ENCODE measurements around the gene TGFBR1.
"Not testable (repeated sequence)": the region's sequence is repeated elsewhere in the genome, so short reads cannot be mapped to it uniquely, and the experiment has no call there.

The TGFBR1 gene

GRCh38 chr9:99076030-99076429 is 28.9 kb upstream of the TGFBR1 start:
- DNase-seq (ENCODE audit: low spot score), result no peak

- DNase-seq (ENCODE audit: low spot score), result no peak
Observed at GRCh38 chr9:99076483-99077171, 28.3 kb upstream of the TGFBR1 start.

GRCh38 chr9:99078717-99079116 is 26.2 kb upstream of the TGFBR1 start:
- DNase-seq (ENCODE audit: low spot score), result no peak

- DNase-seq (ENCODE audit: low spot score), result no peak
Observed at GRCh38 chr9:99079542-99079941, 25.4 kb upstream of the TGFBR1 start.

GRCh38 chr9:99083051-99083450 is 21.9 kb upstream of the TGFBR1 start:
- DNase-seq (ENCODE audit: low spot score), result no peak

- DNase-seq (ENCODE audit: low spot score), result no peak
Observed at GRCh38 chr9:99085949-99086948, 18.7 kb upstream of the TGFBR1 start.

GRCh38 chr9:99087462-99087861 is 17.5 kb upstream of the TGFBR1 start:
- DNase-seq (ENCODE audit: low spot score), result no peak

- no peak for DNase-seq (ENCODE audit: low spot score)
Observed at GRCh38 chr9:99090336-99091130, 14.4 kb upstream of the TGFBR1 start.

- DNase-seq (ENCODE audit: low spot score), result no peak
Observed at GRCh38 chr9:99092643-99093491, 12.0 kb upstream of the TGFBR1 start.

- DNase-seq (ENCODE audit: low spot score), result no peak
Observed at GRCh38 chr9:99093492-99093791, 11.5 kb upstream of the TGFBR1 start.

GRCh38 chr9:99095565-99095964 is 9.3 kb upstream of the TGFBR1 start:
- DNase-seq (ENCODE audit: low spot score), result no peak

GRCh38 chr9:99096409-99096808 is 8.5 kb upstream of the TGFBR1 start:
- no peak for DNase-seq (ENCODE audit: low spot score)

- DNase-seq (ENCODE audit: low spot score), result not testable (repeated sequence)
Observed at GRCh38 chr9:99099806-99100585, 4.9 kb upstream of the TGFBR1 start.

- no peak for DNase-seq (ENCODE audit: low spot score)
Observed at GRCh38 chr9:99101271-99101670, 3.6 kb upstream of the TGFBR1 start.

- DNase-seq (ENCODE audit: low spot score), result no peak
Observed at GRCh38 chr9:99101812-99102211, 3.1 kb upstream of the TGFBR1 start.

- no peak for DNase-seq (ENCODE audit: low spot score)
Observed at GRCh38 chr9:99103054-99103895, 1.6 kb upstream of the TGFBR1 start.

- peak; percentile 49 for DNase-seq (ENCODE audit: low spot score)
Observed at GRCh38 chr9:99103901-99104458, 933 bp upstream of the TGFBR1 start.

- DNase-seq (ENCODE audit: low spot score), result peak; percentile 37
Observed at GRCh38 chr9:99105152-99106043, 485 bp downstream of the TGFBR1 start.

GRCh38 chr9:99106044-99106375 is 1.1 kb downstream of the TGFBR1 start:
- DNase-seq (ENCODE audit: low spot score), result no peak

Data from putamen (tissue), 1 donor.